Measurements from ENCODE around the gene ATP9B.

GRCh38 chr18:79410731-79411613 is 341.8 kb downstream of the ATP9B start:
- TF ChIP-seq CTCF (IDR thresholded peaks at IDR 0.05) (no peak), POLR2AphosphoS5 (IDR thresholded peaks at IDR 0.05; ENCODE audit: low read depth, low read length) (no peak), REST (IDR thresholded peaks at IDR 0.05; ENCODE audit: insufficient read depth in 1 of 2, low read depth in 2 of 2, low read length in 1 of 2) (no peak)

Data from Panc1 (cell line).